MG63 (cell line): ENCODE results near the gene SETBP1. TPM values are rescaled to one million over a fixed set of nuclear protein-coding genes. Genes with fewer than 3 reads are reported as not detected.

Experiments used
- DNase-seq: peaks from one replicate; pipeline ENCODE4 v3.0.0-alpha.2; 2020
- H3K27me3 ChIP-seq: fragments of 250-450 bp; sonication (Bioruptor Pico); 2 replicates; pipeline ENCODE4 v1.5.1; 2020; ENCODE audit warnings: mild to moderate bottlenecking, moderate library complexity
- H3K36me3 ChIP-seq: fragments of 250-450 bp; sonication (Bioruptor Pico); 2 replicates; pipeline ENCODE4 v1.5.1; 2020; ENCODE audit warnings: mild to moderate bottlenecking, moderate library complexity
- H3K4me3 ChIP-seq: fragments of 250-450 bp; sonication (Bioruptor Pico); 2 replicates; pipeline ENCODE4 v1.5.1; 2020; ENCODE audit warnings: mild to moderate bottlenecking, moderate library complexity
- H3K9me3 ChIP-seq: fragments of 250-450 bp; sonication (Bioruptor Pico); 2 replicates; pipeline ENCODE4 v1.5.1; 2020; ENCODE audit warnings: mild to moderate bottlenecking, moderate library complexity
- total RNA-seq: library from RNA; depleted of rRNA; stranded (reverse); fragments of >200 nt; shearing (Covaris generic); gene quantifications from 2 replicates; pipeline ENCODE4 v1.2.3, GENCODE V29; 2014; ENCODE audit warnings: low replicate concordance

Gene SETBP1
- total RNA-seq, 1 experiment from 2014 or later: not detected

DNA sequence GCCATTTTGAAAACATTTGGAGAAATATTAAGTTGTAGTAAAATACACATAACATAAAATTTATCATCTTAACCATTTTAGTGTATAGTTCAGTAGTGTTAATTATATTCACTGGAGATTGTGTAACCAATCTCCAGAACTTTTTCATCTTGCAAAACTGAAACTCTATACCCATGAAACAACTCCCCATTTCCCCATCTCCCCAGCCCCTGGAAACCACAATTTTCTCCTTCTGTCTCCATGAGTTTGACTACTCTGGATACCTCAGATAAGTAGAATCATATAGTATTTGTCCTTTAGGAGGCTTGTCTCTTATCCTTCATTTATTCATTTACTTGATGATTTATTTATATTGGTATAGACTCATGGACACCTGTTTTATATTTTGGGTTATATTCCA, 392.9 kb downstream of the SETBP1 start:
- H3K9me3 ChIP-seq: no peaks in the 10 kb centered on the region
- DNase-seq: no peak
- H3K4me3 ChIP-seq: no peak overlapping the region

GRCh38 chr18:45081566-45082181, 401.0 kb downstream of the SETBP1 start:
- DNase-seq: no peak
- no peaks in the 10 kb centered on the region for H3K27me3 ChIP-seq
- H3K9me3 ChIP-seq: no peaks in the 10 kb centered on the region
- H3K4me3 ChIP-seq: no peak overlapping the region
- no peaks in the 10 kb centered on the region for H3K36me3 ChIP-seq

More for the DNA sequence above, 392.9 kb downstream of the SETBP1 start:
- H3K27me3 ChIP-seq: no peaks in the 10 kb centered on the region
- H3K36me3 ChIP-seq: no peaks in the 10 kb centered on the region

GRCh38 chr18:45083226-45083855, 402.7 kb downstream of the SETBP1 start:
- Histone ChIP-seq H3K4me3 (no peak overlapping the region), H3K36me3 (no peaks in the 10 kb centered on the region), H3K27me3 (no peaks in the 10 kb centered on the region), H3K9me3 (no peaks in the 10 kb centered on the region)
- DNase-seq: no peak

GRCh38 chr18:45084206-45084605, 403.5 kb downstream of the SETBP1 start:
- DNase-seq: no peak
- H3K36me3 ChIP-seq: no peaks in the 10 kb centered on the region
- no peaks in the 10 kb centered on the region for H3K9me3 ChIP-seq

DNA sequence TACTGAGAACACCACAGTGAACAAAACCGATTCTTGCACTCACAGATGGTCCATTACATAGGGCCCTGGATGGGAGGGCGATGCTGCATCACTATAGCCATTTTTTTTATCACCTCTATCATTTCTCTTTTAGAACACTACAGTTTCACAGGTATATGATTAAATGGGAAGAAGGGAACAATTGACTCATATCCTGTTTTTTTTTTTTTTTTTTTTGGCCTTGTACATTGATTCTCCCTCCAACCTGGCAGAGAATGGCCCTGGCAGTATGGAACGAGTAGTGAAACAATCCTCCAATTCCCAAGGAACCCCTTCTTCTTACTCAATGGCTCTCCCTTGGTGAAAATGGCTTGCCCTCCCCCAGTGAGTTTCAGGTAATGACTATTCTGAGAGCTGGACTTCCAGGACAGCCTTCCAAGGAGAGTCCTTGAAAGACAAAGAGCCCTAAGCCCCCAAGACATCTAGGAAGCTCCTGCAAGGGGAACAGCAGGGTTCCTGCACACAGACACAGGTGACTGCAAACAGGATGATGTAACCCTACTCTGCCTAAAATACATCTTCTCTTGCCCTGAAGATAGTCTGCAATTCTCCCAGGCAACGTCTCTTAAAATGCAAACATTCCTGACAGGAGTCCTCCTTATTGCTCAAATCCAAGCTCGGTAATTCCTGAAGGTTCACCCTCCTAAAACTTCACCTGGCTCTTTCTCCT, 405.4 kb downstream of the SETBP1 start:
- Histone ChIP-seq H3K9me3 (no peaks in the 10 kb centered on the region), H3K27me3 (no peaks in the 10 kb centered on the region), H3K4me3 (no peak overlapping the region), H3K36me3 (no peaks in the 10 kb centered on the region)
- no peak for DNase-seq

More at GRCh38 chr18:45084206-45084605, 403.5 kb downstream of the SETBP1 start:
- H3K27me3 ChIP-seq: no peaks in the 10 kb centered on the region
- H3K4me3 ChIP-seq: no peak overlapping the region

- H3K27me3 ChIP-seq: no peaks in the 10 kb centered on the region
- H3K36me3 ChIP-seq: no peaks in the 10 kb centered on the region
- H3K4me3 ChIP-seq: no peak overlapping the region
- DNase-seq: no peak
- H3K9me3 ChIP-seq: no peaks in the 10 kb centered on the region
Measured at GRCh38 chr18:45086777-45087176, 406.1 kb downstream of the SETBP1 start.

GRCh38 chr18:45090526-45091140, 409.9 kb downstream of the SETBP1 start:
- Histone ChIP-seq H3K27me3 (no peaks in the 10 kb centered on the region), H3K9me3 (no peaks in the 10 kb centered on the region), H3K36me3 (no peaks in the 10 kb centered on the region), H3K4me3 (no peak overlapping the region)
- DNase-seq: no peak

DNA sequence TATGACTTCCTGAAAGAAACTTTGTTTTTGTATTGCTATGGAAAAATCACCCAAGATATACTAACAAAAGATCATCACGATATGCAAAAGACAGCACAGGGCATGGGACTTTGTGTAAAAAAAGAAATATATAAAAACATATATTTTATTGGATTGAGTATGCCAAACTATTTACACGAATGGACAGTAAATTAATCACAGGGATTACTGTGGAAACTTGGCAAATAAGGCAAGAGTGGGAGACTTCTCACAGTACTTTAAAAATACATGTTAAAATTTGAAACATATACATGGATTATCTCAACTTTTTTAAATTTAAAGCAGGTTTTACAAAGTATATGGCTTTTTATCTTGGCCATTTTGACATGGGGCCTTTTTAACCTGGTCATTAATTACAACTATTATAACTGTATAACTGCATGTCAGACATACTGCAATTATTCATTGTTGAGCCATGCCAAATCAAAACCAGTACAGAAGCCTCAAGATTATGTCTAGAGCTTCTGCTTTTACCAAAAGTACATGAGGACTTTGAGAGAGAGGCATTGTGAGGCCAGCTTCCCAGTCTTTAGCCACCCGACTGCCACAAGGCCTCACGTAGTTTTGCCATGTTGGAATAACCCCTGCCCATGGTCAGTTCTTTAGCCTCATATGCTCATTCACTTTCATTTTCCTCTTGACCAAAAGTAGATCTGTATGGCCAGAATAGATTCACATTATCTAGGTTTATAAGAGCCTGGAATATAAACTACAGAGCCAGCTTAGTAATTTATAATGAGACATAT, 419.8 kb downstream of the SETBP1 start:
- Histone ChIP-seq H3K9me3 (no peaks in the 10 kb centered on the region), H3K4me3 (no peak overlapping the region), H3K27me3 (no peaks in the 10 kb centered on the region), H3K36me3 (no peaks in the 10 kb centered on the region)
- no peak for DNase-seq

DNA sequence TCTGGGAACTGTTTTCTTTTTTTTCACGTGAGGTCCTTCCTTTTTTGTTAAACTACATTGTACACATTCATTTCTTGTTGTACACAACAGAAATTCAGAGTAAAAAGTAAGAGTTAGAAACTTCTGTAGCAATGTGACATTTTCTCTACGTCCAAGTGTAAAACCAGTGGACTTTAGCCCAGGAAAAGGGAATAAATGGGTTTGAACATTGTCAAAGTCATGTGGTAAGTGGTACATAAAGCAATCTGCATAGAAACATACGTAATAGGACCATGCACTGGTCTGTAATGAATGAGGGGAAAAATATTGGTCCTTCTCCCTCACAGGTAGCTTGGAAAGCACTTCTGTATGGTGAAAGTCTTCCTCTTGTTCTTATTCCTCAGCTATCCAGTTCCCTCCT, 421.4 kb downstream of the SETBP1 start:
- Histone ChIP-seq H3K36me3 (no peaks in the 10 kb centered on the region), H3K27me3 (no peaks in the 10 kb centered on the region), H3K4me3 (no peak overlapping the region), H3K9me3 (no peaks in the 10 kb centered on the region)
- DNase-seq: no peak

GRCh38 chr18:45102863-45103262, 422.2 kb downstream of the SETBP1 start:
- H3K27me3 ChIP-seq: no peaks in the 10 kb centered on the region
- H3K9me3 ChIP-seq: no peaks in the 10 kb centered on the region
- H3K4me3 ChIP-seq: no peak overlapping the region
- no peak for DNase-seq
- no peaks in the 10 kb centered on the region for H3K36me3 ChIP-seq

DNA sequence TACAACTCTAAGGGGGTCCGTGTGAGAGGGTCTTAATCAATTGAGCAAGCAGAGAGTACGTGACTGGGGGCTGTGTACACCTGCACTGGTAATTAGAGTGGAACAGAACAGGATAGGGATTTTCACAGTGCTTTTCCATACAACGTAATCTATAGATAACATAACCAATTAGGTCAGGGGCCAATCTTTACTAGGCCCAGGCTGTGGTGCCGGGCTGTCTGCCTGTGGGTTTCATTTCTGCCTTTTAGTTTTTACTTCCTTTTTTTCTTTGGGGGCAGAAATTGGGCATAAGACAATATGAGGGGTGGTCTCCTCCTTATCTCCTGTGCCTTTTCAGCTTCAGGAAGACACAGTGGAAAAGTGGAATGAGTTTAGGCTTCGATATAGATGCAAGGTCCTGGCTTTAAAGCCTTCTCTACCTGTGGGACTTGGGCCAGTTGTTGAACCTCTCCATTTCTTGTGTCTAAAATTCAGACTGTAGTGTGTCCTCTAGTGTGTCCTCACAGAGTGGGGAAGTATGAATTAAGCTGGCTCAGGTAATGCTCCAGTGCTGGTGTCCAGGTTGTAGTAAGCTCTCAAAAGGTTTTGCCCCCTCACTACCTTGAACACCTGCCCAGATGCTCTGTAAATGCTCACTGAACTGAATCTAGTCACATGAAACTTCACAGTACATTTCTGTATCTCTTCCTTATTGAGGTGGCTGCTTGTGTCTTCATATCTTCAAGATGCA, 422.8 kb downstream of the SETBP1 start:
- H3K36me3 ChIP-seq: no peaks in the 10 kb centered on the region

DNA sequence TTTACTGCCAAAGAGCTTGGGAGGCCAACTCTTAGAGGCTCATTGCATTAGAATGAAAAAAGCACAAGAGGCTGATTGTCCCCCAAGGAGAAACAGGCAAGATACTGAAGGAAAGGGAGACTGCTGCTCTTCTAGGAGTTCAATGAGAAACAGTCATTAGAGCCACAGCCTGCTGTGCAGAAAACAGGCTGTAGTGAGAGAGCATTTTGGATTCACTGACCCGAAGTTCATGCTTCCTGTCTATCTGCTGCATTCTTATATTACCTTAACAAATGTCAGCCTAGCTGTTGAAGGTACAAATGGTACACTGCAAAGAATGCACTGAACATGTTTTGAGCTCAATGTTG, 423.3 kb downstream of the SETBP1 start:
- H3K27me3 ChIP-seq: no peaks in the 10 kb centered on the region
- H3K36me3 ChIP-seq: no peaks in the 10 kb centered on the region
- no peak overlapping the region for H3K4me3 ChIP-seq
- no peaks in the 10 kb centered on the region for H3K9me3 ChIP-seq
- DNase-seq: no peak

More for the DNA sequence above, 422.8 kb downstream of the SETBP1 start:
- Histone ChIP-seq H3K9me3 (no peaks in the 10 kb centered on the region), H3K4me3 (no peak overlapping the region), H3K27me3 (no peaks in the 10 kb centered on the region)
- DNase-seq: no peak

GRCh38 chr18:45106331-45106774, 425.7 kb downstream of the SETBP1 start:
- no peaks in the 10 kb centered on the region for H3K27me3 ChIP-seq
- no peaks in the 10 kb centered on the region for H3K9me3 ChIP-seq
- H3K36me3 ChIP-seq: no peaks in the 10 kb centered on the region
- H3K4me3 ChIP-seq: no peak overlapping the region
- DNase-seq: no peak

DNA sequence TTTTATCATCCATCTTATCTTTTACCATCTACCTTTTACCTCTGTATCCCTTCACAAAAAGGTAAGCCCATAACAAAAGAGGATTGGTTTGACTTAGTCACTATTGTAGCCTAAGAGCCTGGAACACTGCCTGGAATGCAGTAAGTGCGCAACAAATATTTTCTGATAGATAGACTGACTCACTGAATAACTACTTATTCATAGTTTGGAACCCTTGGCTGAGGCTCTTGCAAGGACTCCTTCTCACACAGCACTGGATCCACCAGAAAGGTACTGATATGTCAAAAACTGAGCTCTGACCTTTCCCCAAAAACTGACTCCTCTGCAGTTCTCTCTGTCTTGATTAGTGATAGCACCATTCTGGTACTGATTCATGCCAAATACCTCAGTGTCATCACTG, 426.7 kb downstream of the SETBP1 start:
- Histone ChIP-seq H3K4me3 (no peak overlapping the region), H3K9me3 (no peaks in the 10 kb centered on the region; the same call in 1 of the 2 replicates), H3K36me3 (no peaks in the 10 kb centered on the region), H3K27me3 (no peaks in the 10 kb centered on the region)
- DNase-seq: peak; percentile 18

GRCh38 chr18:45108754-45109153, 428.1 kb downstream of the SETBP1 start:
- no peaks in the 10 kb centered on the region for H3K27me3 ChIP-seq
- H3K36me3 ChIP-seq: no peaks in the 10 kb centered on the region
- H3K4me3 ChIP-seq: no peak overlapping the region
- DNase-seq: no peak
- no peaks in the 10 kb centered on the region; the same call in 1 of the 2 replicates for H3K9me3 ChIP-seq

- DNase-seq: no peak
- H3K4me3 ChIP-seq: no peak overlapping the region
- no peaks in the 10 kb centered on the region for H3K27me3 ChIP-seq
- no peaks in the 10 kb centered on the region for H3K36me3 ChIP-seq
- H3K9me3 ChIP-seq: no peaks in the 10 kb centered on the region; the same call in 1 of the 2 replicates
Measured at GRCh38 chr18:45109271-45109670, 428.6 kb downstream of the SETBP1 start.
